Measurements from ENCODE around the gene PHF11.

DNA sequence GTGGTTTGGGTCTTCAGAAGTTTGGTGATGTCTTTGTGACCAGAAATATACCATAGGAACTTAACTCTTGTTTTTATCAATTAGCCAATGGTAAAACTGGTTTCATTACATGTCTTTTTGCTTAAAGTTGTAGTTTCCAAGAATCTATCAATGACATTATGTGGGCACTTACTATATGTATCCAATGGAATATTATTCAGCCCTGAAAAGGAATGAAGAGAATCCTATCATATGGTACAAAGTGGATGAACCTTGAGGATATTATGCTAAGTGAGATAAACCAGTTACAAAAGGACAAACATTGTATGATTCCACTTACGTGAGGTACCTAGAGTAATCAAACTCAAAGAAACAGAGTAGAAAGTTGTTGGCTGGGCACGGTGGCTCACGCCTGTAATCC, 63.3 kb downstream of the PHF11 start:
- TF ChIP-seq FOXM1 (IDR thresholded peaks at IDR 0.05; ENCODE audit: low read depth): no peak
- TF ChIP-seq POLR2AphosphoS5 (IDR thresholded peaks at IDR 0.05; ENCODE audit: low read depth, low read length): no peak
- TF ChIP-seq, protein P1, sequence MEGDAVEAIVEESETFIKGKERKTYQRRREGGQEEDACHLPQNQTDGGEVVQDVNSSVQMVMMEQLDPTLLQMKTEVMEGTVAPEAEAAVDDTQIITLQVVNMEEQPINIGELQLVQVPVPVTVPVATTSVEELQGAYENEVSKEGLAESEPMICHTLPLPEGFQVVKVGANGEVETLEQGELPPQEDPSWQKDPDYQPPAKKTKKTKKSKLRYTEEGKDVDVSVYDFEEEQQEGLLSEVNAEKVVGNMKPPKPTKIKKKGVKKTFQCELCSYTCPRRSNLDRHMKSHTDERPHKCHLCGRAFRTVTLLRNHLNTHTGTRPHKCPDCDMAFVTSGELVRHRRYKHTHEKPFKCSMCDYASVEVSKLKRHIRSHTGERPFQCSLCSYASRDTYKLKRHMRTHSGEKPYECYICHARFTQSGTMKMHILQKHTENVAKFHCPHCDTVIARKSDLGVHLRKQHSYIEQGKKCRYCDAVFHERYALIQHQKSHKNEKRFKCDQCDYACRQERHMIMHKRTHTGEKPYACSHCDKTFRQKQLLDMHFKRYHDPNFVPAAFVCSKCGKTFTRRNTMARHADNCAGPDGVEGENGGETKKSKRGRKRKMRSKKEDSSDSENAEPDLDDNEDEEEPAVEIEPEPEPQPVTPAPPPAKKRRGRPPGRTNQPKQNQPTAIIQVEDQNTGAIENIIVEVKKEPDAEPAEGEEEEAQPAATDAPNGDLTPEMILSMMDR (IDR thresholded peaks at IDR 0.05): no peak
- no peak for TF ChIP-seq RAD21 (IDR thresholded peaks at IDR 0.05; ENCODE audit: low read length)
- no peak for TF ChIP-seq CHD2 (IDR thresholded peaks at IDR 0.05; ENCODE audit: low read length, partially characterized antibody)
- no peak for TF ChIP-seq MEF2A (IDR thresholded peaks at IDR 0.05; ENCODE audit: borderline replicate concordance, low read depth)
- TF ChIP-seq RCOR1 (IDR thresholded peaks at IDR 0.05; ENCODE audit: low read length): no peak
